GM12892 (cell line): Measurements from ENCODE around the gene MED12.

Experiments used
- POLR2A ChIP-seq: IDR thresholded peaks from 2 replicates; pipeline ENCODE4 v1.6.1; 2011; ENCODE audit warnings: low read depth, low read length, control low read depth
- POLR2AphosphoS5 ChIP-seq: IDR thresholded peaks from 2 replicates; pipeline ENCODE4 v1.6.1; 2011; ENCODE audit warnings: low read depth, low read length, control low read depth
- TAF1 ChIP-seq: IDR thresholded peaks from 2 replicates; pipeline ENCODE4 v1.6.1; 2011; ENCODE audit warnings: low read depth, mild to moderate bottlenecking, control low read depth, low read length, borderline replicate concordance

GRCh38 chrX:71164071-71164470 is 45.7 kb downstream of the MED12 start:
- TF ChIP-seq POLR2A (no peak), TAF1 (no peak), POLR2AphosphoS5 (no peak)
